MM.1S (cell line): Measurements from ENCODE around the gene CBLB.

Source experiments
- EZH2 ChIP-seq: fragments of 300-600 bp; sonication (generic); optimal IDR thresholded peaks from 2 replicates; pipeline ENCODE3; 2017; ENCODE audit warnings: low read depth, mild to moderate bottlenecking, antibody characterized with exemption, low read length, mixed read lengths
- TF ChIP-seq, protein P1 (sequence below): fragments of 300-600 bp; sonication (generic); IDR thresholded peaks from 2 replicates; pipeline ENCODE4 v1.5.1; 2016; ENCODE audit warnings: antibody characterized with exemption, low read length, mixed read lengths

DNA sequence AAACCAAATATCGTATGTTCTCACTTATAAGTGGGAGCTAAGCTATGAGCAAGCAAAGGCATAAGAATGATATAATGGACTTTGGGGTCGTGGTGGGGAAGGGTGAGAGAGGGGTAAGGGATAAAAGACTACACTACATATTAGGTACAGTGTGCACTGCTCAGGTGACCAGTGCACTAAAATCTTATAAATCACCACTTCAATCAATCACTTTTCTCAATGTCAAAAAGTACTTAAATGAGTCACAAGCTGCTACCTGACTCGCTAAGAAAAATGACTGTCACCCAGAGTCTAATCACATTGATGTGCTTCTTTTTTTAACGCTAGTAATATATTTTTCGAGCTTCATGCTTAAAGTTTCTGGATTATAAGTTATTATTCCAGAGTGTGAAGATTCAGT, 95.5 kb downstream of the CBLB start:
- TF ChIP-seq, protein P1, sequence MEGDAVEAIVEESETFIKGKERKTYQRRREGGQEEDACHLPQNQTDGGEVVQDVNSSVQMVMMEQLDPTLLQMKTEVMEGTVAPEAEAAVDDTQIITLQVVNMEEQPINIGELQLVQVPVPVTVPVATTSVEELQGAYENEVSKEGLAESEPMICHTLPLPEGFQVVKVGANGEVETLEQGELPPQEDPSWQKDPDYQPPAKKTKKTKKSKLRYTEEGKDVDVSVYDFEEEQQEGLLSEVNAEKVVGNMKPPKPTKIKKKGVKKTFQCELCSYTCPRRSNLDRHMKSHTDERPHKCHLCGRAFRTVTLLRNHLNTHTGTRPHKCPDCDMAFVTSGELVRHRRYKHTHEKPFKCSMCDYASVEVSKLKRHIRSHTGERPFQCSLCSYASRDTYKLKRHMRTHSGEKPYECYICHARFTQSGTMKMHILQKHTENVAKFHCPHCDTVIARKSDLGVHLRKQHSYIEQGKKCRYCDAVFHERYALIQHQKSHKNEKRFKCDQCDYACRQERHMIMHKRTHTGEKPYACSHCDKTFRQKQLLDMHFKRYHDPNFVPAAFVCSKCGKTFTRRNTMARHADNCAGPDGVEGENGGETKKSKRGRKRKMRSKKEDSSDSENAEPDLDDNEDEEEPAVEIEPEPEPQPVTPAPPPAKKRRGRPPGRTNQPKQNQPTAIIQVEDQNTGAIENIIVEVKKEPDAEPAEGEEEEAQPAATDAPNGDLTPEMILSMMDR, result no peak
- TF ChIP-seq EZH2, result no peak
